Astrocyte (in vitro differentiated cells and primary cell): Measurements from ENCODE around the gene JMJD7.

Source experiments
- CTCF ChIP-seq: IDR thresholded peaks from 2 replicates; pipeline ENCODE4 v1.5.1; 2011; ENCODE audit warnings: low read depth, mild to moderate bottlenecking, inconsistent platforms, low read length, moderate library complexity; ENCODE audit not compliant: insufficient read depth
- EZH2 ChIP-seq: IDR thresholded peaks from 2 replicates; pipeline ENCODE4 v1.6.1; 2012; ENCODE audit warnings: mild to moderate bottlenecking, low read length, inconsistent platforms; ENCODE audit not compliant: insufficient read depth

- TF ChIP-seq CTCF (no peak), EZH2 (no peak)
These were observed 46.8 kb downstream of the JMJD7 start for GRCh38 chr15:41874736-41875135.
